Measurements from ENCODE around the gene CDC7.

The CDC7 gene

DNA sequence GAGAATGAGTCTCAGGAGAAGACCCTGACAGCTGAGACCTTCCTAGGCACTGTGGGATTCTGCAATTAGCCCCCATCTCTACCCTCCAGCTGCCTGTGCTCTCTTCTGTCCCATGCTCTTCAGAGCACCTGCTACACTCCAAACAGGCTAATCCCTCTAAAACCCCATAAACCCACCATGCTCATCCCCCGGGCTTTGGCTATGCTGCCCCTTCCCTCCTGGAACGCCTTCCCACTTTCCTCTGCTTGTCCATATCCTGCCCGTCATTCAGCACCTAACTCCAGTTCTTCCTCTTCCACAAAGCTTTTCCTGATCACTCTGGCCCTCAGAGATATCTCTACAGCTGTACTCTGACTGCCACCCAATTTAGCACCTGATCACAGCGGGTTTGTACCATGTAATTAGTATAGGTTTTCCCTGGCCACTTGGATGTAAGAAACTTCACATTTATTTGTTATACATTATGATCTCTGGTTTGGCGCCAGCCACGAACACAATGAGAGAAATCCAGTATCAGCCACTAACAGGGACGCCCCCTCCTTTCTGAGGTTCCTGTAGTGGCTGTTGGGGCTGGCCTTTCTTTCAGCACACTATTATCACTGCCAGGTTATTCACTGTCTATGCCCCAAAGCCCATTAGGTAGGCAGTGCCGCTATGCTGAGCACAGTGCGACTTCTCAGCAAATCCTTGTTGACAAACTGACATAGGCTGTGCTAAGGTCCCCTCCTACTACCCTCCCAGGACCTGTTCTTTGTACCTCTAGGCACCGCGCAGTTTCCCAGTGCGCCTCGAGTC, 45.1 kb downstream of the CDC7 start:
- no peak for TF ChIP-seq MAX (IDR thresholded peaks at IDR 0.05)
- no peak for TF ChIP-seq RAD21 (IDR thresholded peaks at IDR 0.05; ENCODE audit: low read depth)
- no peak for TF ChIP-seq TEAD4 (IDR thresholded peaks at IDR 0.05)
- TF ChIP-seq, protein P1, sequence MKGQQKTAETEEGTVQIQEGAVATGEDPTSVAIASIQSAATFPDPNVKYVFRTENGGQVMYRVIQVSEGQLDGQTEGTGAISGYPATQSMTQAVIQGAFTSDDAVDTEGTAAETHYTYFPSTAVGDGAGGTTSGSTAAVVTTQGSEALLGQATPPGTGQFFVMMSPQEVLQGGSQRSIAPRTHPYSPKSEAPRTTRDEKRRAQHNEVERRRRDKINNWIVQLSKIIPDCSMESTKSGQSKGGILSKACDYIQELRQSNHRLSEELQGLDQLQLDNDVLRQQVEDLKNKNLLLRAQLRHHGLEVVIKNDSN (IDR thresholded peaks at IDR 0.05): no peak
- TF ChIP-seq ZBTB7A (IDR thresholded peaks at IDR 0.05; ENCODE audit: low read depth): no peak

DNA sequence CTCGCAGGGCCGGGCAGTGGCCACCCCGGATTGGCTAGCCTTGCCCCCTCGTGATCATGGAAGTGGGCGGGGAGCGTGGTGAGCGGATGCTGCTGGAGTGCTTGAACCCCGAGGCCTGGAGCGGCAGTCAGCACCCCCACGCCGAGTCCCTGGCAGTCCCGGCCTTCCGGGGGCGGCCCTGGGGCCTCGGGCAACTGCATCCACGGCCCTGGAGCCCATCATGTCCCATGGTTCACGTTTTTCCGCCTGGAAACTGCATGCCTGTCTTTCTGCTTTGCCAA, 45.6 kb downstream of the CDC7 start:
- TF ChIP-seq TEAD4 (IDR thresholded peaks at IDR 0.05): no peak
- TF ChIP-seq EGR1 (IDR thresholded peaks at IDR 0.05): no peak
- no peak for TF ChIP-seq EP300 (IDR thresholded peaks at IDR 0.05; ENCODE audit: borderline replicate concordance)
- no peak for TF ChIP-seq ZBTB7A (IDR thresholded peaks at IDR 0.05; ENCODE audit: low read depth)
- TF ChIP-seq CREB1 (IDR thresholded peaks at IDR 0.05; ENCODE audit: low read depth): no peak
- TF ChIP-seq MAX (IDR thresholded peaks at IDR 0.05): no peak
- TF ChIP-seq FOXM1 (IDR thresholded peaks at IDR 0.05; ENCODE audit: borderline replicate concordance, low read depth): no peak
- TF ChIP-seq NFIC (IDR thresholded peaks at IDR 0.05): no peak
- TF ChIP-seq CEBPB (IDR thresholded peaks at IDR 0.05): no peak
- TF ChIP-seq REST (IDR thresholded peaks at IDR 0.05; ENCODE audit: low read depth): no peak
- no peak for TF ChIP-seq TCF12 (IDR thresholded peaks at IDR 0.05; ENCODE audit: low read depth)
- TF ChIP-seq, protein P1 (IDR thresholded peaks at IDR 0.05): no peak
- TF ChIP-seq TAF1 (IDR thresholded peaks at IDR 0.05; ENCODE audit: low read depth): no peak
- TF ChIP-seq RAD21 (IDR thresholded peaks at IDR 0.05; ENCODE audit: low read depth): no peak
- TF ChIP-seq YY1 (IDR thresholded peaks at IDR 0.05; ENCODE audit: low read depth): no peak

DNA sequence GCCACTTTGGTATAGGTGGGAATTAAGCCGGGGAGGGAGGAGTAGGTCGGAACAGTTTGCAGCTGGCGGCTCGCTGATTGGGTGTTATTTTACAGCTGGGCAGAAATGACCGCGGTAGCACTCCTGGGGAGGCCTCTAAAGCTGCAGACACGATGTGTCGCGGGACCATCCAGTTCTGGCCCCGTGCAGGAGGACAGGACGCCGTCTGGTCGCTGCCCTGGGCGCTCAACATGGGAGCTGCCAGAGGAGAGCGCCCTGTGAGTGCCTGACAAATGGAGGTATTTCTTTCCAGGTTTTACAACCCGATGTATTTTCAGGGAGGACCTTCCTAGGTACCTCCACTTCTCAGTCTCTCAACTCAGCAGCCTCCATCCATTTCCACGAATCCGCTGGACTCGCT, 46.2 kb downstream of the CDC7 start:
- TF ChIP-seq RAD21 (IDR thresholded peaks at IDR 0.05; ENCODE audit: low read depth): peak; percentile 55
- TF ChIP-seq TCF12 (IDR thresholded peaks at IDR 0.05; ENCODE audit: low read depth): no peak

DNA sequence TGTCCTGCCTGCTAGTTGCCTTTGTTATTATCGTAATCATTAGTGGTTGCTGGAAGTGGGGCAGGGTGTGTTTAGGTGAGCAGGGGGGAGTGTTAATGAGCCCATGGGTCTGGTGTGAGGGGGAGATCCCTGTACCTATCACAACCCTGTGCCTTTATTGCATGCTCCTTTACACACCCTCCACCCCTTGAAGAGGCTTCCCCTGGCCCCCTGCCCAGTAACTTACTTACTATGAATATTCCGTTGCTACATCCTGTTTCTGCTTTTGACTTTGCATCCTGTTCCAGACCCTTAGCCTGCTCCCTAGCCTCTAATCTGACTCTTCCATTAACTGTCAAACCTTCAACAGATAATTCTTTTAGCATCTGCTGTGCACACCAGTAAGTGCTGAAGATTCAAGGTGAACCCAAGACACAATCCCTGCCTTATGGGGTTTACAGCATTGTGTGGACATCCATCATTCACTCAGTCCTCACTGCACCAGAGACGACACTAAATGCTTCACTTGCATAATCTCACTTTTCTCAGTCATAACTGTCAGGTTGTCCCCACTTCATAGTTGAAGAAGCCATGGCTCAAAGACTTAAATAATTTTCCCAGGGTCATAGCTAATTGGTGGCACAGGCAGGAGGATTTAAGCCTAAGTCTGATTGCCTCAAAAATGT, 47.9 kb downstream of the CDC7 start:
- TF ChIP-seq CEBPB (IDR thresholded peaks at IDR 0.05): no peak
- TF ChIP-seq RAD21 (IDR thresholded peaks at IDR 0.05; ENCODE audit: low read depth): no peak
- no peak for TF ChIP-seq CREB1 (IDR thresholded peaks at IDR 0.05; ENCODE audit: low read depth)
- TF ChIP-seq MAX (IDR thresholded peaks at IDR 0.05): no peak
- TF ChIP-seq NFIC (IDR thresholded peaks at IDR 0.05): no peak
- TF ChIP-seq TAF1 (IDR thresholded peaks at IDR 0.05; ENCODE audit: low read depth): no peak
- TF ChIP-seq, protein P1 (IDR thresholded peaks at IDR 0.05): no peak
- no peak for TF ChIP-seq ZBTB7A (IDR thresholded peaks at IDR 0.05; ENCODE audit: low read depth)
- TF ChIP-seq EP300 (IDR thresholded peaks at IDR 0.05; ENCODE audit: borderline replicate concordance): no peak
- no peak for TF ChIP-seq EGR1 (IDR thresholded peaks at IDR 0.05)
- no peak for TF ChIP-seq YY1 (IDR thresholded peaks at IDR 0.05; ENCODE audit: low read depth)
- no peak for TF ChIP-seq FOXM1 (IDR thresholded peaks at IDR 0.05; ENCODE audit: borderline replicate concordance, low read depth)
- TF ChIP-seq TEAD4 (IDR thresholded peaks at IDR 0.05): no peak
- TF ChIP-seq TCF12 (IDR thresholded peaks at IDR 0.05; ENCODE audit: low read depth): no peak

GRCh38 chr1:91549041-91549735, 48.5 kb downstream of the CDC7 start:
- TF ChIP-seq NFIC (IDR thresholded peaks at IDR 0.05) (no peak), MAX (IDR thresholded peaks at IDR 0.05) (no peak), TCF12 (IDR thresholded peaks at IDR 0.05; ENCODE audit: low read depth) (no peak), EP300 (IDR thresholded peaks at IDR 0.05; ENCODE audit: borderline replicate concordance) (no peak), EGR1 (IDR thresholded peaks at IDR 0.05) (no peak), RAD21 (IDR thresholded peaks at IDR 0.05; ENCODE audit: low read depth) (no peak), FOXM1 (IDR thresholded peaks at IDR 0.05; ENCODE audit: borderline replicate concordance, low read depth) (no peak), CREB1 (IDR thresholded peaks at IDR 0.05; ENCODE audit: low read depth) (no peak), REST (IDR thresholded peaks at IDR 0.05; ENCODE audit: low read depth) (no peak), ZBTB7A (IDR thresholded peaks at IDR 0.05; ENCODE audit: low read depth) (no peak), YY1 (IDR thresholded peaks at IDR 0.05; ENCODE audit: low read depth) (no peak), CEBPB (IDR thresholded peaks at IDR 0.05) (no peak), TEAD4 (IDR thresholded peaks at IDR 0.05) (no peak), TAF1 (IDR thresholded peaks at IDR 0.05; ENCODE audit: low read depth) (no peak)
- TF ChIP-seq, protein P1 (IDR thresholded peaks at IDR 0.05): no peak

All from Ishikawa (cell line).